ENCODE results near the gene DNAJC22. TPM values are rescaled to one million over a fixed set of nuclear protein-coding genes. Genes with fewer than 3 reads are reported as not detected.
"Not testable (repeated sequence)": the region's sequence is repeated elsewhere in the genome, so short reads cannot be mapped to it uniquely, and the experiment has no call there.

DNAJC22 gene
- total RNA-seq, 1 experiment from 2014 or later: 27.7 TPM

GRCh38 chr12:49309386-49309785, 37.3 kb upstream of the DNAJC22 start:
- Histone ChIP-seq H4K20me1 (ENCODE audit: insufficient read depth) (no peaks in the 10 kb centered on the region), H3K4me3 (replicated peaks in 1 of 2; ENCODE audit: low read depth in 1 of 2, low read length in 2 of 2) (no peak overlapping the region), H3K9me2 (ENCODE audit: insufficient read depth) (no peaks in the 10 kb centered on the region), H3K9me3 (ENCODE audit: control insufficient read depth in 1 of 2, insufficient read depth in 1 of 2, low read depth in 1 of 2, low read length in 2 of 2) (no peaks in the 10 kb centered on the region), H3K9ac (ENCODE audit: low read length) (no peak overlapping the region), H3K79me2 (ENCODE audit: insufficient read depth, low read length) (no peaks in the 10 kb centered on the region), H2AFZ (ENCODE audit: low read depth, low read length, poor library complexity, severe bottlenecking) (no peak overlapping the region), H3K4me1 (ENCODE audit: control insufficient read depth in 1 of 2, insufficient read depth in 2 of 2, low read length in 2 of 2) (no peaks in the 10 kb centered on the region), H3K27ac (ENCODE audit: low read depth, low read length) (no peak overlapping the region), H3K27me3 (ENCODE audit: insufficient read depth, low read length) (no peaks in the 10 kb centered on the region), H3K4me2 (ENCODE audit: low read length) (no peak overlapping the region), H3K36me3 (ENCODE audit: control insufficient read depth in 1 of 2, insufficient read depth in 2 of 2, low read length in 2 of 2) (no peaks in the 10 kb centered on the region)
- no TSS peak for BruUV-seq (replicated peaks)
- DNase-seq (ENCODE audit: low read depth, low spot score): no peak
- ATAC-seq: no peak
- RAD21 ChIA-PET (ENCODE audit: low non-redundant PET in 1 of 2, low total read pairs in 2 of 2, uncharacterized antibody in 2 of 2, unreplicated experiment in 2 of 2): no interaction called here
- intact Hi-C loops (cut with micrococcal nuclease): no loop called here
- CTCF ChIA-PET: no interaction called here
- POLR2A ChIA-PET: interaction anchor here (1.8 kb wide), 1 partner anchor 32 kb away, joined by 3 read pairs; no protein-coding TSS in a partner anchor
- TF ChIP-seq JUND (IDR thresholded peaks at IDR 0.05) (no peak), ZNF274 (IDR thresholded peaks at IDR 0.05; ENCODE audit: low read depth, low read length) (no peak), CEBPB (IDR thresholded peaks at IDR 0.05; ENCODE audit: low read depth) (no peak), ELF1 (IDR thresholded peaks at IDR 0.05; ENCODE audit: borderline replicate concordance, low read depth) (no peak), YY1 (IDR thresholded peaks at IDR 0.05; ENCODE audit: extremely low read depth, insufficient replicate concordance, low read depth, low read length) (no peak), TCF7L2 (IDR thresholded peaks at IDR 0.05; ENCODE audit: borderline replicate concordance, extremely low read depth, insufficient read depth, insufficient read length) (no peak), EZH2 (IDR thresholded peaks at IDR 0.05) (no peak), FOSL1 (IDR thresholded peaks at IDR 0.05; ENCODE audit: low read depth) (no peak), POLR2A (IDR thresholded peaks at IDR 0.05; ENCODE audit: borderline replicate concordance, extremely low read depth, insufficient read depth, insufficient read length) (no peak)

DNA sequence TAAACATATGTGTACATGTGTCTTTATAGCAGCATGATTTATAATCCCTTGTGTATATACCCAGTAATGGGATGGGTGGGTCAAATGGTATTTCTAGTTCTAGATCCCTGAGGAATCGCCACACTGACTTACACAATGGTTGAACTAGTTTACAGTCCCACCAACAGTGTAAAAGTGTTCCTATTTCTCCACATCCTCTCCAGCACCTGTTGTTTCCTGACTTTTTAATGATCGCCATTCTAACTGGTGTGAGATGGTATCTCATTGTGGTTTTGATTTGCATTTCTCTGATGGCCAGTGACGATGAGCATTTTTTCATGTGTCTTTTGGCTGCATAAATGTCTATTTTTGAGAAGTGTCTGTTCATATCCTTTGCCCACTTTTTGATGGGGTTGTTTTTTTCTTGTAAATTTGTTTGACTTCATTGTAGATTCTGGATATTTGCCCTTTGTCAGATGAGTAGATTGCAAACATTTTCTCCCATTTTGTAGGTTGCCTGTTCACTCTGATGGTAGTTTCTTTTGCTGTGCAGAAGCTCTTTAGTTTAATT, 36.2 kb upstream of the DNAJC22 start:
- H3K27ac ChIP-seq (ENCODE audit: low read depth, low read length); RAD21 ChIA-PET (ENCODE audit: low non-redundant PET in 1 of 2, low total read pairs in 2 of 2, uncharacterized antibody in 2 of 2, unreplicated experiment in 2 of 2): not testable (repeated sequence)

More for the DNA sequence above, 36.2 kb upstream of the DNAJC22 start:
- H2AFZ ChIP-seq (ENCODE audit: low read depth, low read length, poor library complexity, severe bottlenecking); H3K9ac ChIP-seq (ENCODE audit: low read length); intact Hi-C loops (cut with micrococcal nuclease); H3K36me3 ChIP-seq (ENCODE audit: control insufficient read depth in 1 of 2, insufficient read depth in 2 of 2, low read length in 2 of 2); BruUV-seq (replicated peaks); ATAC-seq; H3K79me2 ChIP-seq (ENCODE audit: insufficient read depth, low read length); H3K9me2 ChIP-seq (ENCODE audit: insufficient read depth); DNase-seq (ENCODE audit: low read depth, low spot score); H3K4me2 ChIP-seq (ENCODE audit: low read length); H4K20me1 ChIP-seq (ENCODE audit: insufficient read depth); H3K4me1 ChIP-seq (ENCODE audit: control insufficient read depth in 1 of 2, insufficient read depth in 2 of 2, low read length in 2 of 2); POLR2A ChIA-PET; CTCF ChIA-PET; H3K4me3 ChIP-seq (replicated peaks in 1 of 2; ENCODE audit: low read depth in 1 of 2, low read length in 2 of 2); H3K9me3 ChIP-seq (ENCODE audit: control insufficient read depth in 1 of 2, insufficient read depth in 1 of 2, low read depth in 1 of 2, low read length in 2 of 2); H3K27me3 ChIP-seq (ENCODE audit: insufficient read depth, low read length): not testable (repeated sequence)
